Activated CD8-positive, alpha-beta memory T cell treated with anti-CD3 and anti-CD28 coated beads, Interleukin-2, amount 50 U/mL, for 4 hours (primary cell): ENCODE measurements around the gene IZUMO4.
"Not testable (repeated sequence)": the region's sequence is repeated elsewhere in the genome, so short reads cannot be mapped to it uniquely, and the experiment has no call there.

Source experiments
- DNase-seq: peaks from one replicate; pipeline ENCODE4 v3.0.0-alpha.2; 2020

Gene IZUMO4

DNA sequence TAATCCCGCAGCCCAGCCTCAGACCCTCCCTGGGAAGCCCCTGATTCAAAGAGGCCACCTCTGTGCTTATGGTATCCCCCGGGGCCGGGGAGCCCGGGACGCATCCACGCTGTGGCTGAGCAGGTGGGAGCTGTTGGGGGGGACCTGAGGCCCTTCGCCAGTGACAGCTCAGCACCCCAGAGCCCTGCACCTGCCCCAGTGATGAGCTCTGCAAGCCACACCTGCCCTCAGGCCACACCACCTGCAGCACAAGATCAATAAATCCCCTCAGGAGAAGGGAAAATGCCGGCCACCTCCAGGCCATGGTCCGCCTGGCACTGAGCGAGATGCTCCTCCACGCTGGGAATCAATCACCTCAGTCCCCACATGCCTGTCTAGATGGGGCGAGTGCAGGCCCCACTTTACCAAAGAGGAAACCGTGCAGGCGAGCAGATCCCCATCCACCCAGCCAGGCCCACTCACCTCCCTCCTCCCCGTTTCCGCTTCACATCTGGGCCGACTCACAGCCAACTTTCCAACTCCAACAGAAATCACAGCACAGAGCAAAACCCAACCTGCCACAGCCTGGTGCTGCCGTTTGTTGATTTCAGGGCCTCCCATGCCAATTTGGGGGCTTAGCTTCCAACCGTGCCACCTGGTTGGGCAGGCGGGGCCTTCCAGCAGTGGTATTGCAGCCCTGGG lies 13.4 kb upstream of the IZUMO4 start:
- peak; percentile 67 for DNase-seq

GRCh38 chr19:2084993-2085720 lies 11.6 kb upstream of the IZUMO4 start:
- DNase-seq, result peak; percentile 85

DNA sequence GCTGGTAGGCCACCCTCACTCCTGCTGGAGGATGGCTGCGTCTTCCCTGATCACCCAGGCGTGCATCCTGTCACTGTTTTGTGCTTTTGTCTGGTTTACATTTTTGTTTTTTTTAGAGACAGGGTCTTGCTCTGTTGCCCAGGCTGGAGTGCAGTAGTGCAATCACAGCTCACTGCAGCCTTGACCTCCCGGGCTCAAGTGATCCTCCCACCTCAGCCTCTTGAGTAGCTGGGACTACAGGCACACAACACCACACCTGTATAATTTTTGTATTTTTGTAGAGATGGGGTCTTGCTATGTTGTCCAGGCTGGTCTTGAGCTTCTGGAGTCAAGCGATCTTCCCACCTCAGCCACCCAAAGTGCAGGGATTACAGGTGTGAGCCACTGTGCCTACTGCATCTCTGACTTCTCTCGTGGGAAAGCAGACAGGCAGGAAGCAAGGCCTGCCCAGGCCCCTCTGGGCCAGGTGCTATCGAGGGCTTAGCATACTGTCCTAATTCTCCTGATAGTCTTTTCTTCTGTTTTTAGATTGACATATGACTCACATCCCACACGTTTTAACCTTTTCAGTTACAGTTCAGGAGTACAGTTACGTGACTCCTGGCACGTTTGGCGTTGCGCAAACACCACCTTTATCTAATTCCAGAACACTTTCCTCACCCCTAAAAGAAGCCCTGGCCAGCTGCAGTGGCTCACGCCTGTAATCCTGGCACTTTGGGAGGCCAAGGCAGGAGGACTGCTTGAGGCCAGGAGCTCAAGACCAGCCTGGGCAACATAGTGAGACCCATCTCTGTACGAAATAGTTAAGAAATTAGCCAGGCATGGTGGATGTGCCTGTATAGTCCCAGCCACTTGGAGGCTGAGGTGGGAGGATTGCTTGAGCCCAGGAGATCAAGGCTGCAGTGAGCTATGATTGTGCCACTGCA lies 9.8 kb upstream of the IZUMO4 start:
- not testable (repeated sequence) for DNase-seq

DNA sequence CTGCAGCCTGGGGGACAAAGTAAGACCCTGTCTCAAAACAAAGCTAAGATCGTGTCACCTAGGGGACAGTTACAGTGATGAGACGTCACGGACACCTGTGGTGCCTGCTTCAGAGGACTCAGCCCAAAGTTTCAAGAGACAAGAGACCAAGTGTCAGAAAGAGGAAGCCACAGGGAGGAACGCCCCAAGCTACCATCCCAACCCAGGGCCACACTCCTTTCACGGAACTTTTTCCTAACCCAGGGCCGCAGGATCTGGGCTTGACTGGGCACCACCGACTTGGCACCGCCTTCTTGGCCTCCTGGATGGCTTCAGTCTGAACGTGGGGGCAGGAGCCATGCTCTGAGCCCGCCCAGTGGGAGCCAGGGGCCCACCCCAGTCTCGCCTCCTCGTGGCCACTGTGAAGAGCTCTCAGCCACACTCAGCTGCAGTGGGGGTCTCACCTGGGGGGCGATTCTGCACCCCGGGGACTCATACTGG lies 9.1 kb upstream of the IZUMO4 start:
- no peak for DNase-seq

GRCh38 chr19:2089001-2089711 lies 7.6 kb upstream of the IZUMO4 start:
- DNase-seq, result no peak

GRCh38 chr19:2089727-2090053 lies 7.0 kb upstream of the IZUMO4 start:
- no peak for DNase-seq

DNA sequence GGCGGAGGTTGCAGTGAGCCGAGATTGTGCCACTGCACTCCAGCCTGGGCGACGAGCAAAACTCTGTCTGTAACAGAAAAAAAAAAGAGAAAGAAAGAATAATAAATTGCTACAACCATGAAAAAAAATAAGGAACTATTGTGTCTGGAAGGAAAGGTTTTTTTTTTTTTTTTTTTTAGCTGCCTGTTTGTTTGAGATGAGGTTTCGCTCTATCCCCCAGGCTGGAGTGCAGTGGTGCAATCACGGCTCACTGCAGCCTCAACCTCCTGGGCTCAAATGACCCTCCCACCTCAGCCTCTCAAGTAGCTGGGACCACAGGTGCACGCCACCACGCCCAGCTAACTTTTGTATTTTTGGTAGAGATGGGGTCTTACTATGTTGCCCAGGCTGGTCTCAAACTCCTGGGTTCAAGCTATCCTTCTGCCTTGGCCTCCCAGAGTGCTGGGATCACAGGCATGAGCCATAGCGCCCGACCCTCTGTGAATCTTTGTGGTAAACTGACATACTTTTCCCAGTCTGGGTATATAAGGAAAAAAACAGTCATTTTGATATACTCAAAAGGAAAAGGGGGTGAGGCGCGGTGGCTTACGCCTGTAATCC lies 4.7 kb upstream of the IZUMO4 start:
- not testable (repeated sequence) for DNase-seq

DNA sequence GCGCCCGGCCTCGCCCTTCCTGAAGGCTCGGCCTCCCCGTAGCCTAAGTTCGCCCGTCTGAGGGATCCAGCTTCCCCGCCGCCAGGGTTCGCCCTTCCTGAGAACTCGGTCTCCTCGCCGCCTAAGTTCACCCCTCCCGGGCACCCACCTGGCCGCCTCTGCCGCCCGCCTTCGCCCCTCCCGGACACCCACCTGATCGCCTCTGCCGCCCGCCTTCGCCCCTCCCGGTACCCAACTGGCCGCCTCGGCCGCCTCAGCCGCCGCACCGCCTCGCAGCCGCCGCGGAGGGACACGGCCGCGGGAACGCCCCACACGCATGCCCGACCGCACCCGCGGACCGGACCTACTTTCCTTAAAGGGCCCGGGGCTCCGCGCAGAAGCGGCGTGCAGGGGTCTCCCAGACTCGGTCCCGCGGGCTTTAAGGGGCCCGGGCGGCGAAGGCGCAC lies 658 bp upstream of the IZUMO4 start, which contains the start of gene MOB3A:
TSS of gene MOB3A (minus strand) at position 293 of the 446 bp plus-strand sequence. CDS start 17,766 bp downstream, outside the sequence.
- peak; percentile 85 for DNase-seq

- peak; percentile 69 for DNase-seq
Measured at GRCh38 chr19:2097203-2097885, 629 bp downstream of the IZUMO4 start.

DNA sequence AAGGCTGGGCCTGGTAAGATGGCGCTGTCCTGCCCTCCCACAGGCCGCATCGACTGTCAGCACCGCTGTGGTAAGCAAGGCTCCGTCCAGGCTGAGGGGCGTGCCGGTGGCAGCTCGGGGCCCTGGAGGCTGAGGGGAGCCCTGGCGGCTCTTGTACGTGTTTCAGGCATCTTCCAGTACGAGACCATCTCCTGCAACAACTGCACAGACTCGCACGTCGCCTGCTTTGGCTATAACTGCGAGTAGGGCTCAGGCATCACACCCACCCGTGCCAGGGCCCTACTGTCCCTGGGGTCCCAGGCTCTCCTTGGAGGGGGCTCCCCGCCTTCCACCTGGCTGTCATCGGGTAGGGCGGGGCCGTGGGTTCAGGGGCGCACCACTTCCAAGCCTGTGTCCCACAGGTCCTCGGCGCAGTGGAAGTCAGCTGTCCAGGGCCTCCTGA lies 1.2 kb downstream of the IZUMO4 start:
- DNase-seq, result no peak

- DNase-seq, result no peak
Measured at GRCh38 chr19:2099054-2099501, 2.4 kb downstream of the IZUMO4 start.

GRCh38 chr19:2099937-2100718 lies 3.4 kb downstream of the IZUMO4 start:
- DNase-seq, result no peak

GRCh38 chr19:2100719-2101061 lies 4.0 kb downstream of the IZUMO4 start:
- no peak for DNase-seq

- DNase-seq, result no peak
Measured at GRCh38 chr19:2101417-2102335, 5.0 kb downstream of the IZUMO4 start.

- DNase-seq, result no peak
Measured at GRCh38 chr19:2103045-2103707, 6.5 kb downstream of the IZUMO4 start.

- no peak for DNase-seq
Measured at GRCh38 chr19:2108251-2109016, 11.7 kb downstream of the IZUMO4 start.

GRCh38 chr19:2109046-2109864 lies 12.5 kb downstream of the IZUMO4 start:
- no peak for DNase-seq
